Neural crest cell (in vitro differentiated cells): ENCODE measurements around the gene PLA2G4A. TPM values are rescaled to one million over a fixed set of nuclear protein-coding genes. Genes with fewer than 3 reads are reported as not detected.

Experiments
- DNase-seq: peaks from one replicate; pipeline ENCODE4 v3.0.0; 2021; ENCODE audit warnings: low read depth, mixed read lengths, low spot score
- H3K27ac Mint-ChIP-seq: one replicate; pipeline ENCODE4 v1.8.0; 2021; ENCODE audit warnings: mild to moderate bottlenecking, mixed read lengths; ENCODE audit not compliant: unreplicated experiment
- H3K27me3 Mint-ChIP-seq: 2 replicates; pipeline ENCODE4 v1.8.0; 2021; ENCODE audit warnings: low read depth, mild to moderate bottlenecking, mixed read lengths
- H3K36me3 Mint-ChIP-seq: 2 replicates; pipeline ENCODE4 v1.8.0; 2021; ENCODE audit warnings: low read depth, mild to moderate bottlenecking, mixed read lengths
- H3K4me1 Mint-ChIP-seq: 2 replicates; pipeline ENCODE4 v1.8.0; 2021; ENCODE audit warnings: mixed read lengths
- H3K4me3 Mint-ChIP-seq: one replicate; pipeline ENCODE4 v1.8.0; 2021; ENCODE audit warnings: mild to moderate bottlenecking, mixed read lengths
- H3K9me3 Mint-ChIP-seq: 2 replicates; pipeline ENCODE4 v1.8.0; 2021; ENCODE audit warnings: mixed read lengths
- total RNA-seq: library from RNA; stranded (reverse); gene quantifications from 2 replicates; pipeline ENCODE4 v1.2.1, GENCODE V29; 2021
- TF ChIP-seq, protein P1 (sequence below): fragments of 200-600 bp; sonication (generic); conservative IDR thresholded peaks from 2 replicates; pipeline ENCODE4 v1.5.0; 2021; ENCODE audit warnings: antibody characterized with exemption, mild to moderate bottlenecking

Gene PLA2G4A
- total RNA-seq, 1 donor from 2014 or later: 4.5 TPM

DNA sequence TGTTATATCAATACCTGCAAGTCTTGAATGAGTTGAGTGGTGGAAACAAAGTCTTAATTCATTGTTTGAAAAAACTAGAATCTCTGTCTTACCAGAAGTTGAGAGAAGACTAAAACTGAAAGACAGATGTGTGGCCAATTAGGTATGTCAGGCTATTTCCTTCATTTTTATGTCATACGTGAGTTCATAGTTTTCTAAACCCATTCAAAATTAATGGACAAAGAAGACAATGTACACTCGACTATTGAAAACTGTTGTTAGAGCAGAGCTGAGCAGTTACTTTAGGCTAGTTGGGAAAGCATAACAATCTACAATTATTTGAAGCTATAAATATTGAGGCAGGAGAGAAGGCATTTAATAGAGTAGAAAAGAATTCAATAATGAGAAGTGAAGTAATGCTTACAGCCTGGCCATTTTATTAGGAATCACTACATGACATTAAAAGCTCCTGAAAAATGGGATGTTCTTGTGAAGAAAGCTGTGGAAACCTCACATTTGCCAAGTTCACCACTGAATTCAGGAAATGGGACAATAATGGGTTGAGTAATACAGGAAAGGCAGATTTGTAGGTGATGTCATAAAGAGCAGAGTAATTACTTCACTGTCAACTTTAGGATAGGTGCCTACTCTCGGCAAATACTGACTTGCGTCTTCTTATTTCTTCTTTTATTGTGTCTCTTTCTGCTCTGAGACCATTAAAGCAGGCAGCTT is 204.4 kb downstream of the PLA2G4A start:
- Mint-ChIP-seq H3K27ac (no peak overlapping the region), H3K27me3 (no peaks in the 10 kb centered on the region), H3K9me3 (peaks cover 7% of the 10 kb centered on the region), H3K4me3 (no peak overlapping the region), H3K36me3 (peaks cover 5% of the 10 kb centered on the region), H3K4me1 (no peaks in the 10 kb centered on the region)
- TF ChIP-seq, protein P1, sequence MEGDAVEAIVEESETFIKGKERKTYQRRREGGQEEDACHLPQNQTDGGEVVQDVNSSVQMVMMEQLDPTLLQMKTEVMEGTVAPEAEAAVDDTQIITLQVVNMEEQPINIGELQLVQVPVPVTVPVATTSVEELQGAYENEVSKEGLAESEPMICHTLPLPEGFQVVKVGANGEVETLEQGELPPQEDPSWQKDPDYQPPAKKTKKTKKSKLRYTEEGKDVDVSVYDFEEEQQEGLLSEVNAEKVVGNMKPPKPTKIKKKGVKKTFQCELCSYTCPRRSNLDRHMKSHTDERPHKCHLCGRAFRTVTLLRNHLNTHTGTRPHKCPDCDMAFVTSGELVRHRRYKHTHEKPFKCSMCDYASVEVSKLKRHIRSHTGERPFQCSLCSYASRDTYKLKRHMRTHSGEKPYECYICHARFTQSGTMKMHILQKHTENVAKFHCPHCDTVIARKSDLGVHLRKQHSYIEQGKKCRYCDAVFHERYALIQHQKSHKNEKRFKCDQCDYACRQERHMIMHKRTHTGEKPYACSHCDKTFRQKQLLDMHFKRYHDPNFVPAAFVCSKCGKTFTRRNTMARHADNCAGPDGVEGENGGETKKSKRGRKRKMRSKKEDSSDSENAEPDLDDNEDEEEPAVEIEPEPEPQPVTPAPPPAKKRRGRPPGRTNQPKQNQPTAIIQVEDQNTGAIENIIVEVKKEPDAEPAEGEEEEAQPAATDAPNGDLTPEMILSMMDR: no peak
- no peak for DNase-seq

DNA sequence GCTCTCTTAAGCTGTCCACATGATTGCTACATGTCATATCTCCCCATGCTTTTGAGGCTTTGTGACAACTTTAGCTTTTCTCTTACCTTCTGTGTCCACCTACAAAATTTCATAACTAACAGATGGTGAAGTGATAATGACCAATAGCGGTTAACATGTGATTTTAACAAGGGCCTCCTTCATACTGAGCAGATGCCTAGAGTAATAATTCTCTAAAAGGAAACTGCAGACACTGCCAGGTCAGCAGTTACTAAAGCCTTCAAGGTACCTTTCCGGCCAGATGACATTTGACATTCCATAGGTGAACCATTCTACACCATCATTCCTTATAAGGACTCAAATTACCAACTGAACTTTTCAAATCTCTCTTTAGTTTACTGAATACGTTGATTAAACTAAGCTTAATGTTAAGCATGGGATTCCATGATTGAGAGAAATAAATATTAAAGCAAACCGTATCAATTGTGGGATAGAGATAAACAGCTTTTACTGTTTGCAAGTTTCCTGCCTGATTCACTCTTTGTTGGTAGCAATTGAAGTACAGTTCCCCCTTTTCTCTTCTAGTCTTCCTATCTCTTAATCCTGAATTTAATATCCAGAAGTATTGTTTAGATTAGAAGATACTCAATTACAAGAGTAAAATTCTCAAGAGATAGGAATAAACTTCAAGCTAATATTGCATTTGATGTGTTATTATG is 205.1 kb downstream of the PLA2G4A start:
- H3K9me3 Mint-ChIP-seq: peaks cover 4% of the 10 kb centered on the region
- no peak for DNase-seq
- H3K27ac Mint-ChIP-seq: no peak overlapping the region
- TF ChIP-seq, protein P1: no peak
- H3K4me1 Mint-ChIP-seq: no peaks in the 10 kb centered on the region
- H3K27me3 Mint-ChIP-seq: no peaks in the 10 kb centered on the region
- H3K36me3 Mint-ChIP-seq: peaks cover 5% of the 10 kb centered on the region
- no peak overlapping the region for H3K4me3 Mint-ChIP-seq

DNA sequence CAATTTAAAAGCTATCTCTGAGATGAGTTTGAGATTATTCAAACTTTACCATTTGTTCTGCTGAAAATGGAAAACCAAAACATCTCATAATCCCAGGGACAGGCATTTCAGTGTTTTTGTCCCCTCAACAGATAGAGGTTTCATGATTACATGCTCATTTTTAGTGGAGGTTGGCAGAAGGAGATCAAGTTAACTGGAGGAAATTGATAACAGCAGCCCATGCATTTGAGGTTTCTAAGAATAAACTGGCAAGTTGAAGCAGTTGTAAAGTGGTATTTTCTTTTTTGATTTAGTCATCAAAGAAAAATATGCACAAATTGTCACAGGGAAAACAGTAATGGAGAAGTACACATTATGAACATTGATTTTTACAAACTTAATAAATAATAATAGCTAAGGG is 205.8 kb downstream of the PLA2G4A start:
- Mint-ChIP-seq H3K27me3 (no peaks in the 10 kb centered on the region), H3K36me3 (peaks cover 2% of the 10 kb centered on the region), H3K4me3 (no peak overlapping the region), H3K27ac (no peak overlapping the region), H3K9me3 (peaks cover 2% of the 10 kb centered on the region), H3K4me1 (no peaks in the 10 kb centered on the region)
- no peak for DNase-seq
- TF ChIP-seq, protein P1: no peak

DNA sequence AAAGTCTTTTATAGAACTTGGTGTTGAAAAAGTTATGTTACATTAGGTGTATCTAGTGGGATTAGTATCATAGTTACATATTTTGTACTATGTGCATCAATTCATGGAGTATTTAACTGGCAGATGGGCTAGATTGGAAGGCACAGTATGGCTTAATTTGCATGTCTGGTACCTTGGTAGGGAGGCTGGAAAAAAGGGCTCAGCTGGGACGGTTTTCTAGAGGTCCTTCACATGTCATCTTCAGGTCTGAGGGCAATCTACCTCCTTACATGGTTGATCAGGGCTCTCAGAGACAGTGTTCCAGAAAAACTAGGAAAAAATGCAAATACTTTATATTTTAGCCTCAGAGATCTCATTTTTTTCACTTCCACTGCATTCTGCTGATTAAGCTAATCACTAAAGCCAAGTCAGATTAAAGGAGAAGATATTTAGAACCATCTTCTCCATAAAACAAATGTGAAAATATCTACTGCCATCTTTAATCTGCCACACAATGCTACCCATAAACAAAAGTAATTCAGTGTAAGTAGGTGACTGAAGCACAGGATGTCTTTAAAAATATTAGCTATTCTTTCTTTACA is 209.3 kb downstream of the PLA2G4A start:
- Mint-ChIP-seq H3K4me1 (no peaks in the 10 kb centered on the region), H3K27me3 (no peaks in the 10 kb centered on the region), H3K36me3 (no peaks in the 10 kb centered on the region), H3K9me3 (no peaks in the 10 kb centered on the region), H3K4me3 (no peak overlapping the region), H3K27ac (no peak overlapping the region)
- TF ChIP-seq, protein P1: no peak
- DNase-seq: no peak

Other genes with a start within 250 kb of the PLA2G4A start
- 0.34 TPM in 1 of 2 replicates, not detected in the other for gene PTGS2, start 148.5 kb upstream of the PLA2G4A start, total RNA-seq